NCI-H1694 treated with DMSO at 0.1 percent for 48 hours (cell line): Measurements from ENCODE around the gene KRTAP5-4.
"Not testable (repeated sequence)": the region's sequence is repeated elsewhere in the genome, so short reads cannot be mapped to it uniquely, and the experiment has no call there.

Experiments
- DNase-seq: peaks from one replicate; lab custom pipeline; 2025; lab: John Stamatoyannopoulos, UW

KRTAP5-4 gene

GRCh38 chr11:1600626-1601025, 21.3 kb downstream of the KRTAP5-4 start:
- DNase-seq: no peak

- DNase-seq: no peak
Observed at GRCh38 chr11:1598816-1599215, 23.1 kb downstream of the KRTAP5-4 start.

GRCh38 chr11:1598406-1598805, 23.5 kb downstream of the KRTAP5-4 start:
- not testable (repeated sequence) for DNase-seq

GRCh38 chr11:1597994-1598380, 24.0 kb downstream of the KRTAP5-4 start, which contains the start of gene KRTAP5-2:
KRTAP5-2 (minus strand) TSS chr11:1598294; CDS start chr11:1598250, 44 bp downstream.
- DNase-seq: no peak

- DNase-seq: no peak
Observed at GRCh38 chr11:1597331-1597993, 24.5 kb downstream of the KRTAP5-4 start.

- DNase-seq: not testable (repeated sequence)
Observed at GRCh38 chr11:1596576-1597121, 25.3 kb downstream of the KRTAP5-4 start.

GRCh38 chr11:1595994-1596575, 25.9 kb downstream of the KRTAP5-4 start:
- not testable (repeated sequence) for DNase-seq

GRCh38 chr11:1592628-1593027, 29.3 kb downstream of the KRTAP5-4 start:
- no peak for DNase-seq

GRCh38 chr11:1589996-1590395, 31.9 kb downstream of the KRTAP5-4 start:
- no peak for DNase-seq

- not testable (repeated sequence) for DNase-seq
Observed at GRCh38 chr11:1589191-1589963, 32.6 kb downstream of the KRTAP5-4 start.

- DNase-seq: no peak
Observed at GRCh38 chr11:1586699-1587098, 35.2 kb downstream of the KRTAP5-4 start.

GRCh38 chr11:1584661-1585370, 37.1 kb downstream of the KRTAP5-4 start, which contains the start of gene KRTAP5-1:
KRTAP5-1 (minus strand) TSS chr11:1585283; CDS start chr11:1585249, 34 bp downstream.
- not testable (repeated sequence) for DNase-seq

GRCh38 chr11:1582909-1583308, 39.0 kb downstream of the KRTAP5-4 start:
- DNase-seq: not testable (repeated sequence)

GRCh38 chr11:1581976-1582375, 40.0 kb downstream of the KRTAP5-4 start:
- no peak for DNase-seq

- DNase-seq: no peak
Observed at GRCh38 chr11:1576825-1577224, 45.1 kb downstream of the KRTAP5-4 start.

GRCh38 chr11:1575756-1576155, 46.2 kb downstream of the KRTAP5-4 start:
- not testable (repeated sequence) for DNase-seq

- no peak for DNase-seq
Observed at GRCh38 chr11:1574933-1575242, 47.0 kb downstream of the KRTAP5-4 start.

- DNase-seq: no peak
Observed at GRCh38 chr11:1574238-1574932, 47.6 kb downstream of the KRTAP5-4 start.

GRCh38 chr11:1573903-1574237, 48.1 kb downstream of the KRTAP5-4 start:
- DNase-seq: no peak

- no peak for DNase-seq
Observed at GRCh38 chr11:1573077-1573902, 48.6 kb downstream of the KRTAP5-4 start.
